ENCODE results near the gene BAHCC1.

DNA sequence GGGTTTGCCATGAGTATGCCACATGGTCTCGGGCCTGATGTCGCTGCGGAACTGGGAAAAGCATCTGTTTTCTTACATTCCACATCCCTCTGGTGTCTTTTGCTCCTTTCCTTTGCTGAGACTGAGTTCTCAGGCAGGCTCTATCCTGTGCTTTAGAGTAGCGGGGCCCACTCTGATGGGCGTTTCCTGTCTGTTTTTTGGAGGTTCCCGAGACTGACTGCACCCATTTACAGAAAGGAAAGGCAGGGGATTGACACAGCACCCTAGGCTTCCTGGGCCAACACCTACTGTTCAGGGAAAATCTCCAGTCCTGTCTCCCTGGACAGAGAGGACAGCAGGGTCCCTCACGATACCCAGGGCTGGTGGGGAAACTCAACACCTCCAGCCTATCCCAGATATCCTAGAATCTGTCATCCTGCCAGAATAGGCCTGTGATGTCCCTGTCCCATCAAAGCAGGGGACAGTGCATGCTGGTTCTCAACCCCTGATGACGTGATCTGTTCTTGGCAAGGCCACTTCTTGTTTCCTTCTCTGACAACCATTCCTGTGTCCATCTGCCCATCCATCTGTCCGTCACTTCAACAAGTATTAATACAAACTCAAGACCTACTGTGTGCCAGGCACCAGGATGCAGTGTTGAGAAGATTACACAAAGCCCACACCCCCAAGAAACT, 75.2 kb downstream of the BAHCC1 start:
- TF ChIP-seq POLR2AphosphoS5 (IDR thresholded peaks at IDR 0.05; ENCODE audit: low read depth, low read length) (no peak), POLR2A (IDR thresholded peaks at IDR 0.05; ENCODE audit: low read depth, low read length) (no peak)

Measured in GM12892 (cell line).